ENCODE measurements around the gene CREB3L2.

The CREB3L2 gene

GRCh38 chr7:137967143-137968018, 34.5 kb downstream of the CREB3L2 start:
- no peak for DNase-seq

GRCh38 chr7:137966641-137967142, 35.2 kb downstream of the CREB3L2 start:
- no peak for DNase-seq

- no peak for DNase-seq
Observed at GRCh38 chr7:137965942-137966640, 35.8 kb downstream of the CREB3L2 start.

GRCh38 chr7:137964824-137965545, 36.9 kb downstream of the CREB3L2 start:
- no peak for DNase-seq

GRCh38 chr7:137962875-137963507, 38.9 kb downstream of the CREB3L2 start:
- no peak for DNase-seq

- no peak for DNase-seq
Observed at GRCh38 chr7:137962491-137962874, 39.4 kb downstream of the CREB3L2 start.

- no peak for DNase-seq
Observed at GRCh38 chr7:137961200-137962177, 40.4 kb downstream of the CREB3L2 start.

- DNase-seq, result no peak
Observed at GRCh38 chr7:137960020-137960419, 41.9 kb downstream of the CREB3L2 start.

- DNase-seq, result no peak
Observed at GRCh38 chr7:137958470-137959431, 43.1 kb downstream of the CREB3L2 start.

- no peak for DNase-seq
Observed at GRCh38 chr7:137957887-137958286, 44.0 kb downstream of the CREB3L2 start.

GRCh38 chr7:137956591-137956990, 45.3 kb downstream of the CREB3L2 start:
- DNase-seq, result no peak

GRCh38 chr7:137956183-137956582, 45.7 kb downstream of the CREB3L2 start:
- DNase-seq, result no peak

GRCh38 chr7:137954614-137955013, 47.3 kb downstream of the CREB3L2 start:
- DNase-seq, result no peak

GRCh38 chr7:137953665-137954470, 48.0 kb downstream of the CREB3L2 start:
- peak; percentile 18 for DNase-seq

- DNase-seq, result no peak
Observed at GRCh38 chr7:137953043-137953664, 48.7 kb downstream of the CREB3L2 start.

- DNase-seq, result no peak
Observed at GRCh38 chr7:137952426-137952805, 49.5 kb downstream of the CREB3L2 start.

- DNase-seq, result no peak
Observed at GRCh38 chr7:137951700-137952425, 50.0 kb downstream of the CREB3L2 start.

GRCh38 chr7:137950967-137951366, 50.9 kb downstream of the CREB3L2 start:
- DNase-seq, result no peak
